ENCODE measurements around the gene EFS.

Gene EFS

GRCh38 chr14:23351681-23352505, 13.1 kb downstream of the EFS start:
- no peak for DNase-seq (ENCODE audit: low read depth)
- H3K4me3 ChIP-seq (ENCODE audit: low read length), result peak overlapping the region; percentile 60
- TF ChIP-seq CTCF (conservative IDR thresholded peaks at IDR 0.05; ENCODE audit: low read depth, low read length), result no peak

DNA sequence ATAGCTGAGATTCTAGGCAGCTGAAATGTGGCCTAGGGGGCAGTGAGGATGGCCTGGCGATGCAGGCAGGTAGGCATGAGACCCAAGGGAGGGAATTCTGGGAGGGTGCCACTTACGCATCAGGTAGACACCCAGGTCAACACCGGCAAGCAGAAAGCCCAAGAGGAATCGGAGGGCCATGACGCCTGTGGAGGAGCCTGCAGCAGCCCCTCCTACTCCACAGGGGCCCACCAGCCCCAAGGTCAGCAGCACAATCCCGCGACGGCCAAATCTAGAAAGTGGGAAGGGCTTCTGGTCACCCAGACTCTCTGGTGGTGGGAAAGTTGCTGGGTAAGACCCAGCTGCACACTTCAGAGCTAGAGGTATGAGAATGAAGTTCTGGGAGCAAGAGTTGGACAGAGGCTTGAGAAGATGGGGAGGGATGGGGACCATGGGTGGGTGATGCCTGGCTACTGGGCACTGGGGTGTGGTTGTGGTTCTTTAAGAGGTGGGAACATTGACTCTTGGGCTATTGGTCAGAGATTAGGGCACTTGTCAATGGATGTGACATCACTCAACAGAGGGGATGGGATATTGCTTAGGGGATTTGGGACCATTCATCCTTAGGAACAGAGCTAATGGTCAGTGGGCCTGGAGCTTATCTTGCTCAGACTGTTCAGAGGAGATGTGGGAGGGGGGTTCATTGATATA, 15.7 kb downstream of the EFS start:
- TF ChIP-seq CTCF (conservative IDR thresholded peaks at IDR 0.05; ENCODE audit: low read depth, low read length), result no peak
- H3K4me3 ChIP-seq (ENCODE audit: low read length), result no peak overlapping the region
- no peak for DNase-seq (ENCODE audit: low read depth)

GRCh38 chr14:23348297-23348655, 16.7 kb downstream of the EFS start:
- no peak overlapping the region for H3K4me3 ChIP-seq (ENCODE audit: low read length)
- no peak for TF ChIP-seq CTCF (conservative IDR thresholded peaks at IDR 0.05; ENCODE audit: low read depth, low read length)

DNA sequence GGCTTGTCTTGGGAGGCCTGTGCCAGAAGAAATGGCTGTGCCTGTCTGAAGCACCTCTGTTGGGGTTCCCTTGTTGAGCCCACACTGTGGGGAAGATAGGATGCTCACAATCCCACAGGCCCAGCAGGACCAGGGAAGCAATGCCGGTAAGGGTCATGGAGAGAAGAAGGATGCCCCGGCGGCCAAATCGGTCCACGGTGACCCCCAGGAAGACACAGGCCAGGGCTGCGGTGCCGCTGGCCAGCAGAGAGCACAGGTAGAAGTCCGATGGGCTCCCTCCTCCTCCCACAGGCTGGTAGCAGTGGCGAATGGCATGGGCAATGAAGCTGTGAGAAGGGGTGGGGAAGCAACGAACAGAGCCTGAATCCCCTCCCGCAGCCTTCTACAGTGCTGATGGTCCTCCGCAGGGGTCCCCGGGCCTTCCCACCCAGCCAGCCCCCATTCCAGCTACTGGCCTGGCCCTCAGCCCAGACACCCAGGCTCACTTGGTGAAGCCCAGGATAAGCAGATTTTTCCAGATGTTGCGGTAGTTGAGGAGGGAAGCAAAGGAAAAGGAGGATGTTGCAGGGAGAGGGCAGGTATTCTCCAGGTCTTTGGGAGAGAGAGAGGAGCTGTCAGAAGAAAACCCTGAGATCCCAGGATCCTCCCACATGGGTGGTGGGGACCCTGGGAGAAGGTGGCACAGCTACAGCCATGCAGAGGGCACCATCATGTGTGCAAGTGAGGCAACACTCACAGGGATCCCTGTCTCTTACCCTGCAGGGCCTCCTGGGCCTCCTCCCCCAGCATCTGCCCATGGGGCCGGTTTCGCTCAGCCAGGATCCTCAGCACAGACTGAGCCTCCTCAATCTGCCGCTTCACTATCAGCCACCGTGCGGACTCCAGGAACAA, 17.3 kb downstream of the EFS start:
- DNase-seq (ENCODE audit: low read depth), result no peak
- no peak overlapping the region for H3K4me3 ChIP-seq (ENCODE audit: low read length)
- TF ChIP-seq CTCF (conservative IDR thresholded peaks at IDR 0.05; ENCODE audit: low read depth, low read length), result no peak

More at GRCh38 chr14:23348297-23348655, 16.7 kb downstream of the EFS start:
- no peak for DNase-seq (ENCODE audit: low read depth)

DNA sequence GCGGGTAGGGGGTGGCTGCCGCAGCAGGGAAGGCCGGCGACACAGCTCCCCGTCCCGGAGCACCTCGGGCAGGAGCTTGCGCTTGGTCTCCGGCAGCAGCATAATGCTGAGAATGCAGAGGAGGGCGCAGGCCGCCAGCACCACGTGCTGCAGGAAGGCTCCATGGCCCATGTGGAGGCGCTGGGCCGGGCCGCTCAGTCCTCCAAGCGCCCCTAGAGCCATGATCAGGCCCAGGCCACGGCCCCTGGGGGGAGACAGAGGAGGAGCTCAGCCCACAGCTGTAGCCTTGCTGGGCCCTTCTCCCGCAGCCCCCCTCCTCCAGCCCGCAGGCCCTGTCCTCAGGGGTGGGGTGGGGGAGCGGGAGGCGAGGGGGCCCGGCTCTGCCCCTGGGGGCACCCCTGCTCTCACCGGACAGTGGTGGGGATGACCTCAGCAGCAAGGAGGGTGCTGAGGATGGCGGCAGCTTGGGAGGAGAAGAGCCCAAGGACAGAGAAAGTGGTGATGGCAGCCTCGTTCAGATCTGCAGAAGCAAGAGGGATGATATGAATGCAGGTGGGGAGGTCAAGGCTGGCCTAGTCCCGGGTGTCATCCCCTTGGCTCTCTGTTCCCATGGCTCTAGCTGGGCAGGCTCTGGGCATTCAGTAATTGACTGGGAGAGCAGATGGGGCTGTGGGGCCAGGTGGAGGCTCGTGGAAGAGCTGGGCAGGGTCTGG, 18.1 kb downstream of the EFS start:
- no peak for DNase-seq (ENCODE audit: low read depth)
- H3K4me3 ChIP-seq (ENCODE audit: low read length), result no peak overlapping the region
- TF ChIP-seq CTCF (conservative IDR thresholded peaks at IDR 0.05; ENCODE audit: low read depth, low read length), result no peak

GRCh38 chr14:23345987-23346692, 18.8 kb downstream of the EFS start:
- no peak for DNase-seq (ENCODE audit: low read depth)
- H3K4me3 ChIP-seq (ENCODE audit: low read length), result no peak overlapping the region
- no peak for TF ChIP-seq CTCF (conservative IDR thresholded peaks at IDR 0.05; ENCODE audit: low read depth, low read length)

All from retinal pigment epithelial cell (primary cell).